ENCODE results near the gene NEAT1.
A peak's percentile ranks its signal among the peaks of the same experiment; 100 is the strongest.

Gene NEAT1

DNA sequence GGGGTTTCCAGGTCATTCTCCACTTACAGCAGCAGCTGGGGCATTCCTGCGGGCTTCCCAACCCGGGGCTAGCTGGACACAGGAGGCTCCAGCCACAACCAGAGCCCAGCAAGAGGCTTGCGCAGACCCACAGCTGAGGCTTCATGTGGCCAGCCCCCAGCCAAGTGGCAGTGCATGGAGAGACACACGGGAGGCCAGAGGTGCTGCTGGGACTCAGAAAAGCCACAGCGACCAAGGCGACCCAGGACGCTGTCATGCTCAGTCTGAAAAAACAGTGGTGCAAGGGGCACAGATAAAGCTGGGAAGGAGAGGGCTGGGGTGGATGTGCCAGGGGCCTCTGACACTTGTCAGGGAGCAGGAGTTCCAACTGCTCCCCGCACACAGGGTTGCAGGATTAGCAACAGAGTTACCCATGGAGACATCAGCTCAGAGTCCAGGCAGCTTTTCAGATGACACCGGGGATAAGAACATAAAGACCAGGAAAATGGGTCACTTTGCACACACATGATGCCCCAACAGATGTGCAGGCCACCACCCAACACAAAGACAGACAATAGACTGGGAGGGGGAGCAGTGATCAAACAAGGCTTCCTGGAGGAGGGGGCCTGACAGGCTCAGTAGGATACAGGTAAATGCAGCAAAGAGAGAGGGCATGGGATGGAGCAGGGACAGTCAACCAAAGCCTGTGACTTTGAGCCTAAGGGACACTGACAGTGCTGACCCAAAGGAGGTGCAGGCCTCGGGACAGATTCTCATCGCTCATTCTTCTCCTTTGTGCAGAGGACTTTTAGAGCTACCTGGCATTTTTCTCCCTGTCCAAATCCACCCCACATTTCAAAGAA lies 6.9 kb upstream of the NEAT1 start:
- no peak for DNase-seq (ENCODE audit: extremely low spot score)
- CTCF ChIA-PET, result interaction anchor here (0.8 to 7.4 kb wide), 40 partner anchors 9 to 222 kb away, joined by 3 to 85 read pairs (median 7); partner anchors contain the start of genes EHBP1L1, FRMD8, MALAT1 and SIPA1
- TF ChIP-seq, protein P1, sequence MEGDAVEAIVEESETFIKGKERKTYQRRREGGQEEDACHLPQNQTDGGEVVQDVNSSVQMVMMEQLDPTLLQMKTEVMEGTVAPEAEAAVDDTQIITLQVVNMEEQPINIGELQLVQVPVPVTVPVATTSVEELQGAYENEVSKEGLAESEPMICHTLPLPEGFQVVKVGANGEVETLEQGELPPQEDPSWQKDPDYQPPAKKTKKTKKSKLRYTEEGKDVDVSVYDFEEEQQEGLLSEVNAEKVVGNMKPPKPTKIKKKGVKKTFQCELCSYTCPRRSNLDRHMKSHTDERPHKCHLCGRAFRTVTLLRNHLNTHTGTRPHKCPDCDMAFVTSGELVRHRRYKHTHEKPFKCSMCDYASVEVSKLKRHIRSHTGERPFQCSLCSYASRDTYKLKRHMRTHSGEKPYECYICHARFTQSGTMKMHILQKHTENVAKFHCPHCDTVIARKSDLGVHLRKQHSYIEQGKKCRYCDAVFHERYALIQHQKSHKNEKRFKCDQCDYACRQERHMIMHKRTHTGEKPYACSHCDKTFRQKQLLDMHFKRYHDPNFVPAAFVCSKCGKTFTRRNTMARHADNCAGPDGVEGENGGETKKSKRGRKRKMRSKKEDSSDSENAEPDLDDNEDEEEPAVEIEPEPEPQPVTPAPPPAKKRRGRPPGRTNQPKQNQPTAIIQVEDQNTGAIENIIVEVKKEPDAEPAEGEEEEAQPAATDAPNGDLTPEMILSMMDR (IDR thresholded peaks at IDR 0.05; ENCODE audit: control extremely low read depth, extremely low read depth, low read depth, missing control alignments), result no peak
- POLR2A ChIA-PET, result interaction anchor here (0.5 to 14.7 kb wide), 9 partner anchors 7 to 501 kb away, joined by 3 to 620 read pairs (median 4); partner anchors contain the start of genes MALAT1, NEAT1 and SLC25A45

GRCh38 chr11:65416341-65416824 lies 6.2 kb upstream of the NEAT1 start:
- peak; percentile 91 for DNase-seq (ENCODE audit: extremely low spot score)

GRCh38 chr11:65416841-65417701 lies 5.5 kb upstream of the NEAT1 start:
- POLR2A ChIA-PET, result interaction anchor here (0.9 to 14.7 kb wide), 4 partner anchors 9 to 82 kb away, joined by 3 to 620 read pairs (median 6); partner anchors contain the start of gene MALAT1
- TF ChIP-seq, protein P1 (IDR thresholded peaks at IDR 0.05; ENCODE audit: control extremely low read depth, extremely low read depth, low read depth, missing control alignments), result no peak
- no peak for DNase-seq (ENCODE audit: extremely low spot score)
- CTCF ChIA-PET, result interaction anchor here (0.8 to 7.4 kb wide), 40 partner anchors 7 to 158 kb away, joined by 3 to 85 read pairs (median 7); partner anchors contain the start of genes EHBP1L1, FRMD8, MALAT1 and SLC25A45

More at GRCh38 chr11:65416341-65416824, 6.2 kb upstream of the NEAT1 start:
- TF ChIP-seq, protein P1 (IDR thresholded peaks at IDR 0.05; ENCODE audit: control extremely low read depth, extremely low read depth, low read depth, missing control alignments), result peak; percentile 96
- CTCF ChIA-PET, result interaction anchor here (0.8 to 7.4 kb wide), 43 partner anchors 8 to 222 kb away, joined by 3 to 85 read pairs (median 6); partner anchors contain the start of genes EHBP1L1, FRMD8, MALAT1 and SIPA1
- POLR2A ChIA-PET, result interaction anchor here (1.0 to 14.7 kb wide), 6 partner anchors 9 to 82 kb away, joined by 3 to 620 read pairs (median 4); partner anchors contain the start of genes MALAT1 and SLC25A45

DNA sequence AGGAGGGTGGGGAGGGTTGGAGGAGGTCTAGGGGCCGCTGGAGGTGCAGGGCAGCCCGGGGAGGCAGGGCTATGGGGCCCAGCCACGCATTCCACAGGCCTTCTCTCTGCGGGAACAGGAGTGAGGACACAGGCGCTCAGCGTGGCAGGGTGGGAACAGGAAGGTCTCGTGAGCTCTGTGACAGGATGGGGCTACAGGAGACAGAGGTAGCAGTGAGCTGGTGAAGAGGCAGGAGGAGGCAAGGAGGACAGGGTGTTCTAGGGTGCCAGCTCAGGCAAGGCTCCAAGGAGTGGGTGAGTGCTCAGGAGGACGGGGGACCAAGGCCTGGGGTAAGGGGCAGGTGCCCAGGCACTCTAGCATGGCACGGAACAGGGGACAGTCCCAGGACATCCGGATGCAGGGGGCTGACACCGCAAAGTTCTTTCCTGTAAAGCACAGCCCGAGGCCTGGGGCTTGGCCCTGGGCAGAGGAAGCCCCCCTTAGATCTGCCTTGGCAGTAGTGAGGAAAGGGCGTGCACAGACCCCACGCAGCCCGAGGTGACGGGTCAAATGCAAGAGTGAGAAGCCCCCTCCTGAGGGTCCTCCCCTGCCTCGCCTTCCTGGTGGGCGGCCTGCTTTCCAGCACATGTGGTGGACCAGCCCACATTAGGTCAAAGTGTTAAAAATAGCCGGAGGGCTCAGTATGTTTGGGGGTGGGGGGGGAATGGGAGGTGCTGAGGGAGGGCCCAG lies 4.7 kb upstream of the NEAT1 start:
- CTCF ChIA-PET, result interaction anchor here (0.9 to 7.4 kb wide), 11 partner anchors 14 to 90 kb away, joined by 3 to 85 read pairs (median 14); partner anchors contain the start of gene FRMD8
- TF ChIP-seq, protein P1 (IDR thresholded peaks at IDR 0.05; ENCODE audit: control extremely low read depth, extremely low read depth, low read depth, missing control alignments), result no peak
- DNase-seq (ENCODE audit: extremely low spot score), result no peak
- POLR2A ChIA-PET, result interaction anchor here (0.6 to 14.7 kb wide), 6 partner anchors 14 to 107 kb away, joined by 3 to 620 read pairs (median 6); partner anchors contain the start of genes MALAT1 and SCYL1

DNA sequence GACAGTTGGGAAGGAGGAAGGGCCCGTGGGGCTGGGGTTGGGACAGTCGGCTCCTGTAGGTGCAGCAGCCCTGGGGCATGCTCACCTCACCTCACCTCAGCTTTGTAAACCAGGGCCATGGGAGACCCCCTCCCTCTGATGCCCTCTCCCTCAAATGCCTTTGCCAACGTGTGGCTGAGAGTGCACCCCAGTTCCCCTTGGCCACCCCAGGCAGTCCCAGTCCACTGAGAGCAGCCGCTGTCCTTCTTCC lies 4.2 kb upstream of the NEAT1 start:
- TF ChIP-seq, protein P1 (IDR thresholded peaks at IDR 0.05; ENCODE audit: control extremely low read depth, extremely low read depth, low read depth, missing control alignments), result no peak
- no peak for DNase-seq (ENCODE audit: extremely low spot score)
- ChIA-PET POLR2A (interaction anchor here (0.6 to 14.7 kb wide), 6 partner anchors 15 to 106 kb away, joined by 3 to 620 read pairs (median 6); partner anchors contain the start of genes MALAT1 and SCYL1), CTCF (interaction anchor here (1.8 to 7.4 kb wide), 8 partner anchors 14 to 90 kb away, joined by 4 to 85 read pairs (median 18); partner anchors contain the start of gene FRMD8)

All from GM10248 (cell line).